Natural killer cell (primary cell): ENCODE results near the gene TTC21A. TPM values are rescaled to one million over a fixed set of nuclear protein-coding genes. Genes with fewer than 3 reads are reported as not detected.
A peak's percentile ranks its signal among the peaks of the same experiment; 100 is the strongest.

Experiments
- ATAC-seq, 3 donors: fragments of 150-1000 bp in 2 of 3; fragments of 200-7000 bp in 1 of 3; cut with Tn5 transposase; 1 replicate in 1 of 3; 2 replicates in 2 of 3; pipeline ENCODE4 v1.10.0; 2021; ENCODE audit warnings: mild to moderate bottlenecking in 2 of 3, moderate library complexity in 2 of 3
- DNase-seq, 2 donors: peaks; one replicate each; pipeline versions ENCODE4 v3.0.0 to v3.0.0-alpha.2; 2013 to 2021; ENCODE audit warnings: mixed read lengths in 1 of 2
- H3K27ac ChIP-seq: one replicate; pipeline ENCODE4 v1.5.1; 2013; ENCODE audit warnings: mild to moderate bottlenecking, low read length
- H3K27me3 ChIP-seq: one replicate; pipeline ENCODE4 v1.6.1; 2013; ENCODE audit warnings: low read length; ENCODE audit not compliant: control insufficient read depth, insufficient read depth
- H3K36me3 ChIP-seq: one replicate; pipeline ENCODE4 v1.6.1; 2013; ENCODE audit warnings: low read length; ENCODE audit not compliant: control insufficient read depth, insufficient read depth
- H3K4me1 ChIP-seq: one replicate; pipeline ENCODE4 v1.6.1; 2013; ENCODE audit warnings: low read length; ENCODE audit not compliant: control insufficient read depth, insufficient read depth
- H3K4me3 ChIP-seq: one replicate; pipeline ENCODE4 v1.5.1; 2013; ENCODE audit warnings: low read length
- H3K9me3 ChIP-seq: one replicate; pipeline ENCODE4 v1.6.1; 2013; ENCODE audit warnings: low read length; ENCODE audit not compliant: control insufficient read depth, insufficient read depth
- H3K27ac Mint-ChIP-seq, 2 donors: one replicate each; pipeline ENCODE4 v1.8.0; 2022; ENCODE audit warnings: mild to moderate bottlenecking in 2 of 2, mixed read lengths in 2 of 2, moderate library complexity in 1 of 2
- H3K27me3 Mint-ChIP-seq, 2 donors: one replicate each; pipeline ENCODE4 v1.8.0; 2022; ENCODE audit warnings: low read depth in 2 of 2, mixed read lengths in 2 of 2
- H3K36me3 Mint-ChIP-seq: one replicate; pipeline ENCODE4 v1.8.0; 2022; ENCODE audit warnings: mixed read lengths
- H3K4me1 Mint-ChIP-seq, 2 donors: one replicate each; pipeline ENCODE4 v1.8.0; 2022; ENCODE audit warnings: mixed read lengths in 2 of 2
- H3K4me3 Mint-ChIP-seq: one replicate; pipeline ENCODE4 v1.8.0; 2022; ENCODE audit warnings: mild to moderate bottlenecking, moderate library complexity, mixed read lengths
- H3K9me3 Mint-ChIP-seq, 2 donors: one replicate each; pipeline ENCODE4 v1.8.0; 2022; ENCODE audit warnings: mixed read lengths in 2 of 2
- CTCF ChIP-seq: fragments of 200-600 bp; IDR thresholded peaks from one replicate; pipeline ENCODE4 v1.8.0; 2022; ENCODE audit warnings: antibody characterized with exemption
- WGBS: methylation state at CpG from one replicate; pipeline ENCODE4 v1.1.7; 2013; ENCODE audit warnings: missing lambda C conversion rate; ENCODE audit not compliant: insufficient coverage; 5-methylcytosine and 5-hydroxymethylcytosine counted together
- intact Hi-C: fragments of 100-400 bp; cut with micrococcal nuclease; formaldehyde crosslinking; loops from one replicate; pipeline ENCODE4 v1.14.2; 2022
- total RNA-seq, 4 donors: library from RNA; stranded (reverse); fragments of 120-200 nt in 1 of 4; gene quantifications; one replicate each; pipeline versions ENCODE4 v1.2.3 to v1.2.4, GENCODE V29; 2013 to 2022

The TTC21A gene
- total RNA-seq, 3 donors from 2014 or later (not counting 1 experiment from before 2014, with no cell fraction given), result 2.1 to 3.9 (median 2.4) TPM

DNA sequence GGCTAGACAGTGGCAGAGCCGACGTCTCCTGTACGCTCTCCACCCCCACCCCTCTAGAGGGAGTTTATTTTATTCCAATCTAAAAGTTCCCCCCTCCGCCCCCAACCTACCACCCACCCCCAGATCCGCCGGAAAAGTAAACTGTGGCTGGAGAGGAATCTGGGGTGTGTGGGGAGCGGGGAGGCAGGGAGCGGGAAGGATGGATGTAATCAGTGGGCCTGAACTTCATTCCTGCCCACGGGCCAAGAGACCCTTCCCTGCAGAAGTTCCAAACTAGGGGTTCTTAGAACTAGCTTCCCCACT, 46.4 kb downstream of the TTC21A start:
- peaks cover 0 to 7% of the 10 kb centered on the region in 2 donors for H3K27me3 Mint-ChIP-seq
- 91% methylated on average over 3 of the region's 9 CpGs for whole genome bisulfite sequencing
- no peak for ATAC-seq
- Histone ChIP-seq H3K27ac (peak overlapping the region; percentile 66), H3K36me3 (no peaks in the 10 kb centered on the region), H3K4me3 (peak overlapping the region; percentile 42), H3K9me3 (no peaks in the 10 kb centered on the region), H3K4me1 (peaks cover 42% of the 10 kb centered on the region), H3K27me3 (no peaks in the 10 kb centered on the region)
- DNase-seq, result no peak
- TF ChIP-seq CTCF, result no peak
- H3K9me3 Mint-ChIP-seq, result no peaks in the 10 kb centered on the region
- intact Hi-C loops, result no loop called here
- H3K36me3 Mint-ChIP-seq, result no peaks in the 10 kb centered on the region
- H3K4me3 Mint-ChIP-seq, result peak overlapping the region; percentile 77
- H3K4me1 Mint-ChIP-seq, result peaks cover 39 to 45% of the 10 kb centered on the region in 2 donors
- H3K27ac Mint-ChIP-seq, result peak overlapping the region; percentile 72 to 99

DNA sequence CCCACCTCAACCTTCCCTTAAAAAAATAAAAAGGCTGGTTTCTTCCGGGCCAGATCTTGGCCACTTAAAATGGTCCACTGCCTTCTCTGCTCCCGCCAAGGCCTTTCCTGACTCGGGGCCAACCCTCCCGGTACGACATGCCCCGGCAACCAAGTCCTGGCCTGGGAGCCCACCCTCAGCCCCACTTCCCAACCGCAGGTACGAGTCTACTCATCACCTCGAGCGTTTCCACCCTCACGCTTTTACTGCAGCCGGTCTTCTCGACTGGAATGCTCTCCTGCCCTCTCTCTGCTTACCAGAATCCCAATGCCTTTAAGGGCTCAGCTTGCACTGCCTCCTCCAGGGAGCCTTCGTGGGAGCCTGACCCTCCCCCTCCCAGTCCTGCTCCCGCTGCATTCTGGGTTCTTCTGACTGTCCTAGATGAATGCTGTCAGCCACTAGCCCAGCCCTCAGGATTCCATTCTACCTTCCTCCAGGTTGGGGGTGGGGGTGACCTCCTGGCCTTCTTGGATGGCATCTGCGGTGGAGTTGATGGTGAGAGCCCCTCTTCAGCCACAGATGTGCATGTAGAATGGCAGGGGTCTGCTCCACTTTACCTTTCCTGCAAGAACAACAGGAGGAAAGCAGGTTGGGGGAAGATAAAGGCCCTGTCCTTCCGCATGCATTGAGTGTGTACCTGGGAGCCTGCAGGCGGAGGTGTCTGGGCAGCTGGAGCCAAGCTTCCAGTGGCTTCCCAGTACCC, 47.0 kb downstream of the TTC21A start:
- WGBS, result 90% methylated on average over 18 of the region's 18 CpGs
- ATAC-seq, result no peak
- no peak overlapping the region for H3K27ac ChIP-seq

GRCh38 chr3:39156421-39156820, 48.9 kb downstream of the TTC21A start:
- Mint-ChIP-seq H3K9me3 (no peaks in the 10 kb centered on the region), H3K36me3 (no peaks in the 10 kb centered on the region), H3K27me3 (peaks cover 0 to 7% of the 10 kb centered on the region in 2 donors), H3K27ac (peak overlapping the region; percentile 23 to 99), H3K4me1 (peaks cover 14 to 20% of the 10 kb centered on the region in 2 donors), H3K4me3 (peak overlapping the region; percentile 17)
- H3K9me3 ChIP-seq, result no peaks in the 10 kb centered on the region
- WGBS, result 94% methylated on average over 4 of the region's 4 CpGs
- intact Hi-C loops, result no loop called here
- no peak overlapping the region for H3K27ac ChIP-seq
- DNase-seq, result peak in 1 of 2 donors; percentile 2
- no peaks in the 10 kb centered on the region for H3K27me3 ChIP-seq
- H3K36me3 ChIP-seq, result no peaks in the 10 kb centered on the region
- TF ChIP-seq CTCF, result no peak
- H3K4me1 ChIP-seq, result peaks cover 17% of the 10 kb centered on the region
- no peak overlapping the region for H3K4me3 ChIP-seq
- ATAC-seq, result no peak

More for the DNA sequence above, 47.0 kb downstream of the TTC21A start:
- H3K9me3 ChIP-seq, result no peaks in the 10 kb centered on the region
- DNase-seq, result peak in 1 of 2 donors; percentile 10
- H3K4me3 Mint-ChIP-seq, result peak overlapping the region; percentile 77
- H3K4me3 ChIP-seq, result no peak overlapping the region
- H3K36me3 ChIP-seq, result no peaks in the 10 kb centered on the region
- peaks cover 33 to 40% of the 10 kb centered on the region in 2 donors for H3K4me1 Mint-ChIP-seq
- TF ChIP-seq CTCF, result no peak
- H3K4me1 ChIP-seq, result peaks cover 37% of the 10 kb centered on the region
- intact Hi-C loops, result no loop called here
- H3K9me3 Mint-ChIP-seq, result no peaks in the 10 kb centered on the region
- peak overlapping the region; percentile 72 to 99 for H3K27ac Mint-ChIP-seq
- H3K27me3 ChIP-seq, result no peaks in the 10 kb centered on the region
- H3K27me3 Mint-ChIP-seq, result peaks cover 0 to 7% of the 10 kb centered on the region in 2 donors
- no peaks in the 10 kb centered on the region for H3K36me3 Mint-ChIP-seq

DNA sequence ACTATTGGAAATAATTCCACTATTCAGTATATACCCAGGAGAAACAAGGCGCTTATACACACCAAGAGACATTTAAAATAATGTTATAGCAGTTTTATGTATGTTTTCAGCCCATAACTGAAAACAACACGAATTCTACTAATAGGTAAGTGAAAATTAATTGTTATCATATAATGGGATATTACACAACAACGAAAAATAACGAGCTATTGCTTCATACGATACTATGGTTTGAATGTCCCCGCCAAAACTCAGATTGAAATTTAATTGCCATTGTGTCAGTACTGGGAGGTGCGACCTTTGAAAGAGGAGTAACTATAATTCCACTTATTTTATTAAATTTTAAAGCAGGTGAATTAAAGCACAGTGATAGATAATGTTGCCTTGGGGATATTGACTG, 49.9 kb downstream of the TTC21A start:
- intact Hi-C loops, result no loop called here
- Mint-ChIP-seq H3K4me1 (peaks cover 4 to 11% of the 10 kb centered on the region in 2 donors), H3K4me3 (no peak overlapping the region), H3K27me3 (peaks cover 0 to 7% of the 10 kb centered on the region in 2 donors), H3K27ac (no peak overlapping the region), H3K36me3 (no peaks in the 10 kb centered on the region), H3K9me3 (no peaks in the 10 kb centered on the region)
- Histone ChIP-seq H3K9me3 (no peaks in the 10 kb centered on the region), H3K4me1 (peaks cover 8% of the 10 kb centered on the region), H3K4me3 (no peak overlapping the region), H3K27me3 (no peaks in the 10 kb centered on the region), H3K36me3 (no peaks in the 10 kb centered on the region), H3K27ac (no peak overlapping the region)
- no CpG with 5 or more reads among the region's 7 CpGs for WGBS
- no peak for TF ChIP-seq CTCF
- ATAC-seq, result no peak
- no peak for DNase-seq
